Amygdala (tissue), 56 donors: Measurements from ENCODE around the gene GNG12.

Experiments used
- DNase-seq, 56 donors: peaks; one replicate each; lab custom pipeline; 2025; lab: John Stamatoyannopoulos, UW

Gene GNG12

GRCh38 chr1:67686267-67687197 is 146.7 kb downstream of the GNG12 start:
- DNase-seq, result peak in 49 of 56 donors; percentile 12 to 72 (median 48)

- peak in 20 of 56 donors; percentile 10 to 62 (median 46) for DNase-seq
Measured at GRCh38 chr1:67685558-67686266, 147.6 kb downstream of the GNG12 start.

GRCh38 chr1:67685067-67685557 is 148.2 kb downstream of the GNG12 start, which contains the start of gene GADD45A:
Gene GADD45A (plus strand): TSS chr1:67685201. CDS start chr1:67685495, 294 bp downstream.
- peak; percentile 63 to 99 (median 97) for DNase-seq

GRCh38 chr1:67684526-67685066 is 148.7 kb downstream of the GNG12 start:
- peak in 3 of 56 donors; percentile 26 to 32 (median 30) for DNase-seq

GRCh38 chr1:67683766-67684525 is 149.3 kb downstream of the GNG12 start:
- peak in 13 of 56 donors; percentile 4 to 34 (median 12) for DNase-seq

- DNase-seq, result no peak
Measured at GRCh38 chr1:67683316-67683715, 150.0 kb downstream of the GNG12 start.

GRCh38 chr1:67682659-67683197 is 150.5 kb downstream of the GNG12 start:
- DNase-seq, result no peak

GRCh38 chr1:67680486-67680885 is 152.8 kb downstream of the GNG12 start:
- no peak for DNase-seq

GRCh38 chr1:67679691-67680090 is 153.6 kb downstream of the GNG12 start:
- DNase-seq, result no peak

- DNase-seq, result no peak
Measured at GRCh38 chr1:67677930-67678329, 155.3 kb downstream of the GNG12 start.

GRCh38 chr1:67677408-67677807 is 155.9 kb downstream of the GNG12 start:
- no peak for DNase-seq

- DNase-seq, result no peak
Measured at GRCh38 chr1:67676946-67677345, 156.3 kb downstream of the GNG12 start.

GRCh38 chr1:67676287-67676686 is 157.0 kb downstream of the GNG12 start:
- DNase-seq, result no peak

GRCh38 chr1:67675800-67676199 is 157.5 kb downstream of the GNG12 start:
- no peak for DNase-seq

- peak in 2 of 56 donors; percentile 3 to 4 for DNase-seq
Measured at GRCh38 chr1:67674260-67675011, 158.8 kb downstream of the GNG12 start.

GRCh38 chr1:67673468-67674201 is 159.6 kb downstream of the GNG12 start:
- no peak for DNase-seq

GRCh38 chr1:67672260-67672803 is 160.9 kb downstream of the GNG12 start:
- no peak for DNase-seq

- DNase-seq, result no peak
Measured at GRCh38 chr1:67668660-67669059, 164.6 kb downstream of the GNG12 start.
